Mesenteric fat pad (tissue), 1 donor: ENCODE data around the gene MCF2L. TPM values are rescaled to one million over a fixed set of nuclear protein-coding genes. Genes with fewer than 3 reads are reported as not detected.
"Not testable (repeated sequence)": the region's sequence is repeated elsewhere in the genome, so short reads cannot be mapped to it uniquely, and the experiment has no call there.

Experiments
- DNase-seq: peaks from one replicate; pipeline ENCODE4 v3.0.0-alpha.2; 2020; ENCODE audit warnings: low spot score
- total RNA-seq: library from RNA; stranded (reverse); fragmentation: NEBNext Ultra II Directional; extraction: Animal tissue kit (Norgen Biotek cat#: 25700); gene quantifications from one replicate; pipeline ENCODE4 v1.2.1, GENCODE V29; 2021
- donor health status: DM: yes; HTN: yes; CAD: no.

MCF2L gene
- total RNA-seq, 1 donor from 2014 or later, result 97.6 TPM

DNA sequence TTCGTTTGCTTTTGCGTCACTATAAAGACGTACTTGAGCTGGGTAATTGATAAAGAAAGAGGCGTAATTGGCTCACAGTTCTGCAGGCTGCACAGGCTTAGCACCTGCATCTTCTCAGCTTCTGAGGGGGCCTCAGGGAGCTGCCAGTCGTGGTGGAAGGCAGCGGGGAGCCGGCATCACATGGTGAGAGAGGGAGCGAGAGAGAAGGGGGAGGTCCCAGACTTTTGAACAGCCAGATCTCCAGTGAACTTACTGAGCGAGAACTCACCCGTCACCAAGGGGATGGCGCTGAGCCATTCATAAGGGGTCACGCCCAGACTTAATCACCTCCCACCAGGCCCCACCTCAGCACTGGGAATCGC is 77.8 kb downstream of the MCF2L start:
- DNase-seq, result no peak

DNA sequence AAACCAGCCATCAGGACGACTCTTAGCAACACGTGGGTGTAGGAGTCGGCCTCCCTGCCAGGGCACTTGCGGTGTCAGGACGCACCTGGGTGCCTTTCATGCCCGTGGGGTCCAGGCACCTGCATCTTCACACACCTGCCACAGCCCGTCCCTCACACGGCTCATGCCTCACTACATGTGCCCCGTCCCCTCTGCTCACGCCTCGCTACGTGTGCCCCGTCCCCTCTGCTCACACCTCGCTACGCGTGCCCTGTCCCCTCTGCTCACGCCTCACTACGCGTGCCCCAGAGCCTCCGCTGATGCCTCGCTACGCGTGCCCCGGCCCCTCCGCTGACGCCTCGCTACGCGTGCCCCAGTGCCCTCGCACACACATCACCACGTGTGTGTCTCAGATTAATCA is 78.6 kb downstream of the MCF2L start:
- DNase-seq, result no peak

DNA sequence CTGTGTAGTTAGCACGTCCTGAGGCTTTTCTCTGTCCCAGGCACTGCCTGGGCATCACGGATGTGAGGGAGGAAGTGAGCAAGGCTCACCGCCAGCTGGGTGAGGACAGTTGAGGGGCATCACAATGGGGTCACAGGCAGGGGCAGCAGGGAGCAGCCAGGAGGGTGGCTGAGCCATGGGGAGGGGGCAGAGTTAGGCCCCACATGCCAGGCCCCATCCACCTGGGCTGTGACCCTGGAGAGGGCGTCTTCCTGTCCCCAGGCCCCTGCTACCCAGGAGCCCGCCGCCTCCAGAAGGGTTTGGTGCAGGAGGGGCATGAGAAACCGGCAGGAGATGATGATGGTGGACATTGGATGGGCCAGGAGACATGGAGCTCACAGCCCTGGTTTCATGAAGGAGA is 79.8 kb downstream of the MCF2L start:
- DNase-seq, result no peak

DNA sequence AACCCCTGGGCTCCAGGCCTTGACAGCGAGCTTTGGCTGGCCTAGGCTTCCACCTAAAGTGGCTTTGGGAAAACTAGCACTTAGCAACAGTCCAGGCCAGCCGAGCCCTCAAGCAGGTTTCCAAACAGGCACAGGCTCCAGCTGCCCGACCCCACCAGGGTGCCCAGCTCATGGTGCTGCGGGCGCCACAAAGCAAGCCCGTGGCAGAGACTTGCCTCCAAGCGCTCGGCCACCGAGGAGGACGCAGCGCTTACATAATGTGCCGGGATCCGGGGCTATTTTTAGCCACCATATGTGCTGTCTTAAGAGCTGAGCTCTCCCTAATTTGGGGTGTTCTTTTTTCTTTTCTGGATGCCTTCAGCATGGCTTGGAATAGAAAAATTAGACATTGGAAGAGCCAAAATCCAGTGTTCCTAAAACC is 80.5 kb downstream of the MCF2L start:
- DNase-seq, result no peak

DNA sequence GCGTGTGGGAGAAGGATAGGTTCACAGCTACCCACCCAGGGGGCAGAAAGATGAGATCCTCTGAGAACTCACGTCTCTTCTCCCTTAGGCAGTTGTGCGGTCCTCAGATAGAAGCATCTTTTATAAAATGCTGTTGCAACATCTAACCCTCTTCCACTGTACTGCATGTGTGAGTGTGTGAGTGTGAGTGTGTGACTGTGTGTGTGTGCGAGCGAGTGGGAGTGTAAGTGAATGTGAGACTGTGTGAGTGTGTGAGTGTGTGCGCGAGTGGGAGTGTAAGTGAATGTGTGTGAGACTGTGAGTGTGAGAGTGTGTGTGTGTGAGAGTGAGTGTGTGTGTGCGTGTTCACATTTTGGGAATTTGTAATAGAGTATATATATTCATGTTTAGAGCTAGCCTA is 81.0 kb downstream of the MCF2L start:
- DNase-seq, result no peak

DNA sequence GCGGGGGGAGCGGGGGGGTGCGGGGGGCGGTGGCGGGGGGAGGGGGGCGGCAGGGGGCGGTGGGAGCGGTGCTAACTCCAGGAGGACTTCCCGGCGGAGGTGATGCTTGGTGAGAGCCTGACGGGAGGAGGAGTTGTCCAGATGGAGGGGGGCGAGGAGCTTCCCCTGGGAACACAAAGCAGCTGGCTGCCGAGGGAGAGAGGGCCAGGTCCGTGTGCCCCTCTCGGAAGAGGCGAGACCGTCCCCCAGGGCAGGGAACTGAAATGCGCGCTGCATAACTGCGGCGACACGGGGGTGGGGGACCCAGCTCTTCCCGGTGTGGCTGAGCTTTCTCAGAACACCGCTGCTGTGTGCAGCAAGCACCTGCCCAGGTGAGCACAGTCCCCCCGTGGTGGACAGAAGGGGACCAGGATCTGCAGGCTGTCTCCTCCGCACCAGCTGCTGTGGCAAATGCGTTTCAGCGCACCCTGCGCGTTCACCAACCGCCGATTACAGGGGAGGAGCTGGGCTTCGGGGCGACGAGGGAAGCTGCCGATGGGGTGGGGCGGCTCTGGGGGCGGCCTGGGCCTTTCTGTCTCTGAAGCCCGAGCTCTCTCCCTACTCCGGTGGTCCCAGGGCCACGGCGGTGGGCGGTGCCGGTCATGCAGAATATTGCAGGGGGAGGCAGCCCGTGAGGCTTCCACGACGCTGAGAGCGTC is 81.9 kb downstream of the MCF2L start:
- DNase-seq, result no peak

DNA sequence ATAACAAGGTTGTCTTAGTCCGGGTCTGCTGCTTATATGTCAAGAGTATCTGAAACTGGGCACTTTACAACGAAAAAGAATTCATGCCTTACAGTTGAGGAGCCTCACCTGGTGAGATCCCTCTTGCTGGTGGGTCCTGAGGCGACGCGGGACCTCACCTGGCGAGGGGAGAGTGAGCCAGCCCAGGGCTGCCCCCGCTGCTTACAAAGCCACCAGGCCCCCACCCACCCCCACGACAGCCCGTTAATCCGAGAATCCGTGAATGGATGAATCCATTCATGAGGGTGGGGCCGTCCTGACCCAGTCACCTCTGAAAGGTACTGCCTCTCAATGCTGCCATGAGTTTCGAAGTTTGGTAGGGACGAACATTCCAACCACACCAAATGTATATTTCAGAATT is 82.6 kb downstream of the MCF2L start:
- DNase-seq, result no peak

DNA sequence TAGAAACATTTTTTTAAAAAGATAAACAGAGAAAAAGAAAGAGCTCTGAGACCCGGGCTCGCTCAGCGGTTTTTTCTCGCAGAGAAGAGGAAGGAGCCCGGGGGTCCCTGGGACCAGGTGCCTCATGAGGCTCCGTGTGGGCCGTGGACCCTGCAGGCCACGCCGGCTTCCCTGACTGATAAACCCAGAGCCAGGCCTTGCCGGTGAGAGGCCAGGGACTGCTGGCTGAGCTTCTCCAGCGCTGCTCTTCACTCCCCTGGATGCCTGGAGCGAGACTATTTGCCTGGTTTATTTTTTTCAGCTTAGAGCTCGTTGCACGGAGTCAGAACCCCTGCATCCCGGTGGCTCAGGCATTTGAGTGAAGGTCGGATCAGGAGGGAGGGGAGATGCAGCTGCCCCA is 83.2 kb downstream of the MCF2L start:
- DNase-seq, result no peak

DNA sequence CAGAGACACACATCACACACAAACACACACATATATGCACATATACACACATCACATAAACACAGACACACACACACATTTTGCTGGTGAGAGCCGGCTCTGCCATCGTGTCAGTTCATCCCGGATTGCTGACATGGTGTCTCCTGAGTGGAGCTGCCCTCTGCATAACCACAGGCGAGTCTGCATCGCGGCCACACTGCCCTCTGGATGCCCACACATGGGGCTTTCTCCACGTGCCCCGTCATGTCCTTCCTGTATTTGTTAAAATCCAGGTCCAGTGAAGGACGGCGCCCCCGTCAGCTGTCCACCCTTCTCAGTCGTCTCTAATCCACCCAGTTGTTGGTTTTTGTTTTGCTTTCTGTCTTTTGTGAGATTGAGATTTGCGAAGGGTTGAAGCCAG is 84.0 kb downstream of the MCF2L start:
- DNase-seq, result no peak

DNA sequence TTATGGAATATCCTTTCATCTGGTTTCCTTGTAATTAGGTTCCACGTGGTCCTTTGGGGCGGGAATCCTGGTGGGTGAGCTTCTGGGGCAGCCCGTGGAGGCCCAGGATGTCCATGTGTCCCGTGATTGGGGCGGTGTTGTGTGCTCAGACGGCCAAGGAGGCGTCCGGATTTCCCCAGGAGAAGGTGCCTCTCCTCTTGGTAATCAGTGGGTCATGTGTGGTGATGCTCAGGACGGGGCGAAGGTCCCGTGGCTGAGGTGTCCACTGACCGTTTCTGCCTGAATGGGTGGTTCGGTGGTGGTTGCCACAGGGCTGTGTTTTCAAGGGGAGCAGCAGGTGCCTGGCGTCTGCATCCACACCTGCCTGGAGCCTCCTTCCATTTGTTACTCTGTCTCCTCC is 84.4 kb downstream of the MCF2L start:
- no peak for DNase-seq

DNA sequence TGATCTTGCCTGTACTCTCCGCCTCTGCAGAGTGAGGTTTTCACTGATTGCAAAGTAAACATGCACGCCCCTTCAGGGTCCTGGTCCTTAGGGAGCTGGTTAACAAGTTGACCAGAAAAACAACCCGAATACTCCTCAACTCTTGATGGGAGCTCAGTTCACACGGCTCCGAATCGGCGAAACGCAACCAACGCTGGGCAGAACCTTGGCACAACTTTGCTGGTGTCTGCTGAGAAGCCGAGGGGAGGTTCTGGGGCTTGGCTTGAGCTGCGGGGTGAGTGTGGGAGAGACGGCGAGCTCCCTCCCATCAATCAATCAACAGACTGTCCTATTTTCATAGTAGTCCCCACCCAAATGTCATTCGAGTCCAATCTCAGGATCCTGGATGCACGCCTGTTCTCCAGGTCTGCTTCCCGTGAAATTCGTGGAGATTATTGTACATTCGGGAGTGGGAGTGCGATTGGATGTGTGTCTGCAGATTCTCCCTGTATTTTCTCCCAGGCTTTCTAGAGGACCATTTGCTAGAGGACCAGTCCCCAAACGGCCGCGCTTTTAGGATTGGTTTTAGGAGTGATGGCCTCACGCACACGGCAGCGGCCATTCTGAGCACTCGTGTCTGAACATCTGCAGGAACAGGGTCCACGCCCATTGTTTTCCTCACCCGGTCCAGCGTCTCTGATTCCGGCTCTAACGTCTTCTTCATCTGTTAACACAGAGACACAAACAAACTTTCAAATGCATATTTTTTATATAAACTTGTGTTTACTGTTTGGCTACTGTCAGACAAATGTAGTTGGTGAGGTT is 85.0 kb downstream of the MCF2L start:
- DNase-seq, result no peak

DNA sequence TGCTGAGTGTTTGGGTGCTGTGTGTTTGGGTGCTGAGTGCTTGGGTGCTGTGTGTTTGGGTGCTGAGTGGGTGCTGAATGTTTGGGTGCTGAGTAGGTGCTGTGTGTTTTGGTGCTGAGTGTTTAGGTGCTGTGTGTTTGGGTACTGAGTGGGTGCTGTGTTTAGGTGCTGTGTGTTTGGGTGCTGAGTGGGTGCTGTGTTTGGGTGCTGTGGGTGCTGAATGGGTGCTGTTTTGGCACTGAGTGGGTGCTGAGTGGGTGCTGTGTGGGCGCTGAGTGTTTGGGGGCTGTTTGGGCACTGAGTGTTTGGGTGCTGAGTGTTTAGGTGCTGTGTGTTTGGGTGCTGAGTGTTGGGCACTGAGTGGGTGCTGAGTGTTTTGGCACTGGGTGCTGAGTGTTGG is 88.1 kb downstream of the MCF2L start:
- no peak for DNase-seq

DNA sequence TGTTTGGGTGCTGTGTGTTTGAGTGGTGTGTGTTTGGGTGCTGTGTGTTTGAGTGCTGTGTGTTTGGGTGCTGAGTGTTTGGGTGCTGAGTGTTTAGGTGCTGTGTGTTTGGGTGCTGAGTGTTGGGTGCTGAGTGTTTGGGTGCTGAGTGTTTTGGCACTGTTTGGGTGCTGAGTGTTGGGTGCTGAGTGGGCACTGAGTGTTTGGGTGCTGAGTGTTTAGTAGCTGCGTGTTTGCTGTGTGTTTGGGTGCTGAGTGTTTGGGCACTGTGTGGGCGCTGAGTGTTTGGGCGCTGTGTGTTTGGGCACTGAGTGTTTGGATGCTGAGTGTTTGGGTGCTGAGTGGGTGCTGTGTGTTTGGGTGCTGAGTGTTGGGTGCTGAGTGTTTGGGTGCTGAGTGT is 88.5 kb downstream of the MCF2L start:
- DNase-seq, result not testable (repeated sequence)

DNA sequence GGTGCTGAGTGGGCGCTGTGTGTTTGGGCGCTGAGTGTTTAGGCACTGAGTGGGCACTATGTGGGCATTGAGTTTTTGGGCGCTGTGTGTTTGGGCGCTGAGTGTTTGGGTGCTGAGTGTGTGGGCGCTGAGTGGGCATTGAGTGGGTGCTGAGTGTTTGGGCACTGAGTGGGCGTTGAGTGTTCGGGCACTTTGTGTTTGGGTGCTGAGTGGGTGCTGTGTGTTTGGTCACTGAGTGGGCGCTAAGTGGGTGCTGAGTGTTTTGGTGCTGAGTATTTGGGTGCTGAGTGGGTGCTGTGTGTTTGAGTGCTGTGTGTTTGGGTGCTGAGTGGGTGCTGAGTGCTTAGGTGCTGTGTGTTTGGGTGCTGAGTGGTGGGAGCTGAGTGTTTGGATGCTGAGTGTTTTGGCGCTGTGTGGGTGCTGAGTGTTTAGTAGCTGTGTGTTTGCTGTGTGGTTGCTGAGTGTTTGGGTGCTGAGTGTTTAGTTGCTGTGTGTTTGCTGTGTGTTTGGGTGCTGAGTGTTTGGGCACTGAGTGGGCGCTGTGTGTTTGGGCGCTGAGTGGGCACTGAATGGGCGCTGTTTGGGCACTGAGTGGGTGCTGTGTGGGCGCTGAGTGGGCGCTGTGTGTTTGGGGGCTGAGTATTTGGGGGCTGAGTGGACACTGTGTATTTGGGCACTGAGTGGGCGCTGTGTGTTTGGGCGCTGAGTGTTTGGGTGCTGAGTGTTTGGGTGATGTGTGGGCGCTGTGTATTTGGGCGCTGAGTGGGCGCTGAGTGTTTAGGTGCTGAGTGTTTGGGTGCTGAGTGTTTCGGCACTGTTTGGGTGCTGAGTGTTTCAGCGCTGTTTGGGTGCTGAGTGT is 89.3 kb downstream of the MCF2L start:
- no peak for DNase-seq

DNA sequence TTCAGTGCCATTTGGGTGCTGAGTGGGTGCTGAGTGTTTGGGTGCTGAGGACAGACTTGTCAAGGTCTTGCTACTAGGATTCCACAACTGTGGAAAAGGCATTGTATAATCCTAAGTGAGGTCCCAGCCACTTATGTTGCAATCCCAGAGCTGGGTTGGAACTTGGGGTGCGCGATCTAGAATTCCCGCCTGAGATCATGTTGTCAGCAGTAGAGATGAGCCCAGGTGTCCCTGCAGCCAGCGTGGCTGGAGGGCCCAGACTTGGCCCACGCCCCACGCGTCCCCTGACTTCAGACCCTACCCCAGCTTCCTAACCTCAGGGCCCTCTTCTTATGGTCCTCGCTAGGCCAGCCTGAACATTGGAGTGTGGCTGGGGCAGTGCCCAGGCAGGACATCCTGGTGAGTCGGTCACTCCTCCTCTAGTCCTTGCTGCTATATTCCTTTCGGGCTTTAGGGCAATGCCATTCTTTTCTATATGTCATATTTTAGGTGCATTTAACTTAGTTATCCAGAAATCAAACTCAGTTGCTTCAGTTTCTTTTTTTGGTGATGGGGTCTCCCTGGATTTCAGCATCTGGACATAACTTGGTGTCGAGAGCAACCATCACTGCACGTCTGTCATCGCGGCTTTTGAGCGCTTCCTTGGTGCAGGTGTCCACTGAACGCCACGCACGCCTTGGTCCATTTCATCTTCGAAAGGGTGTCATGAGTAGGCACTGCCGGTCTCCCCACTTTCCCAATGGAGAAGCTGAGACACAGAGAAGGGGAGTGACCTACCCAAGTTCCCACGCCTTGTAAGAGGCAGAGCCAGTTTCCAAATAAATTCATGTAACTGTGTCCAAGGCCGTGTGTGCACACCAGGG is 90.2 kb downstream of the MCF2L start:
- DNase-seq, result no peak

DNA sequence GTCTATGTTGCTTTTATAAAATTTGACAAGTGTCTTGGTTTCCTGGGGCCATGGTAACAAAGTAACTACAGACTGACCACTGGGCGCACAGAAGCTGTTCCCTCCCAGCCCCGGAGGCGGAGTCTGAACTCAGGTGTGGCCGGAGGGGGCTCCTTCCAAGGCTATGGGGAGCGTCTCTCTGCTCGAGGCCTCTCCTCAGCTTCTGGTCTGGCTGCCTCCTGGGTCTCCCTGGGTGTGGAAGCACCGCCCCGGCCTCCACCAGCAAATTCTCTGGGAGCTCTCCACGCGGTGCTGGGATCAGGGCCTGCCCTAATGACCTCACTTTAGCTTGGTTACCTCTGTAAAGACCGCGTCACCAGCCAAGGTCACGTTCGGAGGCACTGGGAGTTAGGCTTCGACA is 90.9 kb downstream of the MCF2L start:
- no peak for DNase-seq

DNA sequence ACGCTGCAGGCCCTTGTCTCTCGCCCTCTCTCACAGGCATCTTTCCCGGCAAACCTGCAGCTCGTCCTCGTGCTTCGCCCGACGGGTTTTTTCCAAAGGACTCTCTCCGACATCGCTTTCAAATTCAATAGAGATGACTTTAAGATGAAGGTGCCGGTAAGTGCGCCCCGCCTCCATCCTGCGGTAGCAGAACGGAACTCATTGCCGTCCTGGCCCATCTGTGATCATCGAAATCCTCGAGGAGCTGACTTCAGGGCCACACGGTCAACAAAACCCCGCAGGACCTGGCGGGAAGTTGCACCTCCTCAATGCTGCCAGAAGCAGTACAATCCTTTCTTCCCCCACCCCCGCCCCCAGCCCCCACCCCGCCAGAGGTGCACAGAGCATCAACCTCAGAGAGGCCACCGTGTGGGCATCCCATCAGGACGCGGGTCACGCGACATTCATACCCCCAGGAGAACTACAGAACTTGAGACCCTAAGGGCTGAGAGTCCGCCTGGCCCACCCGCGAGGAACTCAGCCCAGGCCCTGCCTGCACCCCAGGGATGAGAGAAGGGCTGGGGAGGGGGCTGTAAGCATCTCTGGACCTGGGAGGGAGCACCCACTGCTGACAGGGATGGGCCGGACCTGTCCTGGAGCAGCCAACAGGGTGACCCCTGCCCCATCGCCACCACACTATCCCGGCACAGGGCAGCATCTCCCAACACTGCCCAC is 91.7 kb downstream of the MCF2L start:
- DNase-seq, result no peak

DNA sequence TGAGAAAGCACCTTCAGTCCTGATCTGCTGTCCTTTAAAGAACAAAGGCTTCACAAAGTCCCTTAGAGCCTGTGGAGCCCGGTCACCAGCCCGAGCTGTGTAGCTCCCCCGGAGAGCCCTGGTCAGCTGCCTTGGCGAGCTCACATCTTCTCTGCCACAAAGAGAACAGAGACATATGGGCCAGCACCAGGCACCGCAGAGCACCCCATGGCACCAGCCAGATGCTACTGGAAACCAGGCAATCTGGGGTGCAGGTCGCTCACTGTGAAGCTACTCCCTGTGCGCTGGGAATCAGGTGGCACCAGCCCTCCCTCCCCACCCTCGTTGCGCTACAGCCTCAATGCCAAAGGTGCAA is 92.2 kb downstream of the MCF2L start:
- DNase-seq, result no peak

DNA sequence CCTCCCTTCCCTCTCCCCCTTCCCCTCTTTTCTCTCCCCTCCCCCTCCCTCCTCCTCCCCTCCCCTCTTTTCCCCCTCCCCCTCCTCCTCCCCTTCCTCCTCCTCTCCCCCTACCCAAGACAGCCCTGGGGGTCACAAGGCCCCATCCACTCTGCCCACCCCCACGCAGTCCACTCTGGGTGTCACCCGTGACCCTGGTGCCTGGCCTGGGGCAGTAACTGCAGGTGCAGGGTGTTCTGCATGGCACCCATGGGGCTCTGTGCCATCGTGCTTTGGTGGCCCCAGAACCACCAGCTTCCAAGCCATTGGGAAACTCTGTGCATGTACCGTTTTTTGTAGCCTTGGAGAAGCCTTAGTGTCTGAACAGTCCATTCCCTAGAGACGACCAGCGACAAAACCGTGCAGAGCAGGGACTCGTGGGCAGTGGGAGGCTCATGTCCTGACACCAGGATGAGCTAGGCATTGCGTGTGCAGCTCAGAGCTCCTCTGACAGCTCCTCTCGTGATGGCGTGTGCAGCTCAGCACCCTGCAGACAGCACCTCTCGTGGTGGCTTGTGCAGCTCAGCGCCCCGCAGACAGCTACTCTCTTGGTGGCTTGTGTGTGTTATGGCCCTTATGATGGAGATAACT is 92.9 kb downstream of the MCF2L start:
- DNase-seq, result no peak

DNA sequence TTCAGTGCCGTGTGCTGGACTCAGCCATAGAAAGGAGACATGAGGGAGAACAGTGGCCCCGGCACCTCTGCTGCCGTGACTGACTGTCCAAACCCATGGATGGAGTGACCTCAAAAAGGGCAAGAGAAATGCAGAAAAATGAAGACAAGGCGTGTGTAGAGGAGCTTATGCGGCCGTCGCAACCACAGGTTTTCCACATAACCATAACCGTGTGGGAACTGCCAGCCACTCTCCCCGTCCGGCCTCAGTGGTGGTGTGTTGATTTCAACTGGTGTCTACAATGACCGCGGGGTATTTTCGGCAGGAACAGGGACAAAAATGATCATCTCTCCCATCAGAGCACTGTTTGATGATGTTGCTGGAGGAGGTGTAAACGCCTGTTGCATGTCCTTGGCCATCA is 93.7 kb downstream of the MCF2L start:
- DNase-seq, result no peak
